ENCODE measurements around the gene CCDC106.

DNA sequence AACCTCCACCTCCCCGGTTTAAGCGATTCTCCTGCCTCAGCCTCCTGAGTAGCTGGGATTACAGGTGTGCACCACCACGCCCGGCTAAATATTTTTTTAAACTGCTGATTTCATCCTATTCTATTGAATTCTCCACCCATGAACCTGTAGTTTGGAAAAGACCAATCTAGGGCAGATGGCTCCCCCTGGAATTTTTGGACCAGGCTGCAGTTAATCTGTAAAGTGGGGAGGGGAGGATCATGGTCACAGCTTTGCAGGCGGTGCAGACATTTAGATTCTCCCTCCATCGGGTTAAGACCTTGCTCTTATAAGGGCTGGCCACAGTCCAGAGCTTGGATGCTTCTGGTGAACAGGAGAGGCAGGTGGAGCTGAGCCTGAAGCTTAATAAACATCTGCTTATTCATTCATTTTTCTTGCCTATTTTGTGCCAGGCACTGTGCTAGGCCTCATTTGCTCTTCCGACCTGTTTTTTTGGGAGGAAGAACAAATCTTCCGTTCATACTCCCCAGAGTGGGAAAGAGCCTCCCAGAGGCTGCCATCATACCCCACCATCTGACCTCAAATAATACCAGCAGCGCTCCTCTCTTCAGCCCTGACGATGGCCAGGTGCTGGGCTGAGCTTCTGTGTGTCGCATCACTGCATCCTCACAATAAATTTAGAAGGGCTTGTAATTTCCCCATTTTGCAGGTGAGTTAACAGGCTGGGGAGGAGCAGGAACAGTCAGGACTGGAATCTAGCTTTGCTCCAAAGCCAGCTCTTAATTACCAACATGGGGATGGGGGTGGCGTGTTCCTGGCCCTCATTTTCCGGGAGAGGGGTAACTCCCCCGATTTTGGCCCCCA is 902 bp upstream of the CCDC106 start:
- TF ChIP-seq CTCF (conservative IDR thresholded peaks at IDR 0.05; ENCODE audit: low read length) (no peak), EZH2phosphoT487 (IDR thresholded peaks at IDR 0.05; ENCODE audit: borderline replicate concordance) (no peak)

Data from Loucy (cell line).